Fibroblast of skin of left quadriceps (primary cell): ENCODE data around the gene NACAD.
"Not testable (repeated sequence)": the region's sequence is repeated elsewhere in the genome, so short reads cannot be mapped to it uniquely, and the experiment has no call there.

Experiments
- DNase-seq, 2 experiments: peaks; one replicate each; pipeline ENCODE4 v3.0.0-alpha.2; 2013; ENCODE audit warnings: low read depth in 2 of 2

NACAD gene

GRCh38 chr7:45055594-45056219 lies 33.1 kb downstream of the NACAD start:
- no peak for DNase-seq

GRCh38 chr7:45055016-45055415 lies 33.8 kb downstream of the NACAD start:
- DNase-seq: no peak

- no peak for DNase-seq
Measured at GRCh38 chr7:45054442-45054841, 34.3 kb downstream of the NACAD start.

GRCh38 chr7:45053941-45054340 lies 34.8 kb downstream of the NACAD start:
- DNase-seq: no peak

GRCh38 chr7:45053401-45053800 lies 35.4 kb downstream of the NACAD start:
- no peak for DNase-seq

- DNase-seq: no peak
Measured at GRCh38 chr7:45052011-45052410, 36.8 kb downstream of the NACAD start.

GRCh38 chr7:45050198-45050597 lies 38.6 kb downstream of the NACAD start:
- DNase-seq: no peak

GRCh38 chr7:45048748-45049147 lies 40.0 kb downstream of the NACAD start:
- no peak for DNase-seq

- DNase-seq: no peak
Measured at GRCh38 chr7:45044338-45044737, 44.4 kb downstream of the NACAD start.

GRCh38 chr7:45039106-45039505 lies 49.7 kb downstream of the NACAD start:
- no peak for DNase-seq

GRCh38 chr7:45037876-45038275 lies 50.9 kb downstream of the NACAD start:
- DNase-seq: no peak

- no peak for DNase-seq
Measured at GRCh38 chr7:45036796-45037195, 52.0 kb downstream of the NACAD start.

- DNase-seq: no peak
Measured at GRCh38 chr7:45036317-45036716, 52.5 kb downstream of the NACAD start.

GRCh38 chr7:45035893-45036292 lies 52.9 kb downstream of the NACAD start:
- no peak for DNase-seq

GRCh38 chr7:45035371-45035770 lies 53.4 kb downstream of the NACAD start:
- no peak for DNase-seq

- not testable (repeated sequence) for DNase-seq
Measured at GRCh38 chr7:45034710-45035109, 54.1 kb downstream of the NACAD start.

GRCh38 chr7:45033931-45034290 lies 54.9 kb downstream of the NACAD start:
- no peak for DNase-seq

- DNase-seq: no peak
Measured at GRCh38 chr7:45033261-45033930, 55.4 kb downstream of the NACAD start.

GRCh38 chr7:45032421-45032820 lies 56.3 kb downstream of the NACAD start:
- DNase-seq: no peak

- DNase-seq: no peak
Measured at GRCh38 chr7:45031829-45032228, 56.9 kb downstream of the NACAD start.
